ENCODE measurements around the gene CCL16.

DNA sequence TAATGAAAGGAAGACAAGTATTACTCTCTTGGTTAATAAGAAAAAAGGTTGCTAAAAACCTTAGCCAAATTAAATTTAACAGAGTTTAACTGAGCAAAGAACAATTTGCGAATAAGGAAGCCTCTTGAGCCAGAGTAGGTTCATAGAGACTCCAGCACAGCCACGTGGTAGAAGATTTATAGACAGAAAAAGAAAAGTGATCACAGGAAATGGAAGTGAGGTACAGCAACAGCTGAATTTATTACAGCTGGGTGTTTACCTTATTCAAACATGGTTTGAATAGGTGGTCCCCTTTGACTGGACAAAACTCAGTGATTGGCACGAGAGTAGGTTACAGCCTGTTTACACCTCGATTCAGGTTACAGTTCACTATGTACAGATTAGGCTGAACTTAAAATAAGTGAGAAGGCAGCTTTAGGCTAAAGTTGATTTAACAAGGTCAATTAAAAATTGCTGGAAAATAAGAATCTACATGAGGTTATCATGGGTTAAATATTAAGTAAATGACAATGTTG is 23.4 kb upstream of the CCL16 start:
- TF ChIP-seq ZNF274 (IDR thresholded peaks at IDR 0.05; ENCODE audit: low read depth, low read length) (no peak), SUZ12 (IDR thresholded peaks at IDR 0.05; ENCODE audit: extremely low read depth, insufficient read depth, insufficient read length) (no peak)
